GM18520 (cell line): Measurements from ENCODE around the gene OR5H14.
"Not testable (repeated sequence)": the region's sequence is repeated elsewhere in the genome, so short reads cannot be mapped to it uniquely, and the experiment has no call there.

Source experiments
- ATAC-seq: cut with Tn5 transposase; IDR thresholded peaks from one replicate; pipeline ENCODE4 v1.9.1; 2021; ENCODE audit not compliant: unreplicated experiment

OR5H14 gene

GRCh38 chr3:98147179-98147578 is at the start of gene OR5H14:
OR5H14 (plus strand) TSS chr3:98147479; CDS start chr3:98149386, 1,907 bp downstream.
- no peak for ATAC-seq

DNA sequence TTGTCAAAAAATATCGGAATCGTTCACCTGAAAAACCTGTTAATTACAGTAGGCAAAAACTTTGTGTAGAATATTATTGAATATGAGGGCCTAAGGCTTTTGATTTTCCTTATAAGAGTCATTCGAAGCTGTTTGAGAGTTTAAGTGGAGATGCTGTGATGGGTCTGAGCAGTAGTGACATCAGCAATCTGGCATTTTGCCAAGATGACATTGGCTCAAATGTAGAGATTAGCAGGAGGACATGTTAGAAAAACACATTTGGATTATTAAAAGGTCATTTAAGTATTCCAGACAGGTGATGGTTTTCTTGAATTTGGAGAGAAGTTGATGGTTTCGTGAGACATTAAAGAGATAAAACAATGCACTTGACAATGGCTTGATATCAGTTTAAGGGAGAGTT is 47.4 kb upstream of the OR5H14 start:
- ATAC-seq, result no peak

- ATAC-seq, result no peak
Measured at GRCh38 chr3:98108162-98108561, 39.1 kb upstream of the OR5H14 start.

- ATAC-seq, result no peak
Measured at GRCh38 chr3:98109807-98110549, 37.3 kb upstream of the OR5H14 start.

DNA sequence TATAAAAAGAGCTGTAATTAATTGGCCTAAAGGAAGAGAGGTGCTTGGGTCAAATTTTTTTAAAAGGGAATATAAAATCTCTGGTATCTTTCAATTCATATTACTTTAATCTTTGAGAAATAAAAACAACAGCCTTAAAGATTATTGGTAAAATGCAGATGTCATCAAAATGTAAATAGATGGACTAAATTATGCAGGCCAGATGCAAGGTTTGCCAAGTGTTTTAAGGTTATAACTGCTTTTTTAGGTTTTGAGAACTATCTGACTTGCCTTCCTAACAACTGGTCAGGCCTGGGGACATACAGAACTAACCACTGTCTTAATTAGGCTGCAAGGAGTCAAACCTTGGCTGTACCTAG is 36.8 kb upstream of the OR5H14 start:
- ATAC-seq, result no peak

- ATAC-seq, result no peak
Measured at GRCh38 chr3:98114264-98114663, 33.0 kb upstream of the OR5H14 start.

DNA sequence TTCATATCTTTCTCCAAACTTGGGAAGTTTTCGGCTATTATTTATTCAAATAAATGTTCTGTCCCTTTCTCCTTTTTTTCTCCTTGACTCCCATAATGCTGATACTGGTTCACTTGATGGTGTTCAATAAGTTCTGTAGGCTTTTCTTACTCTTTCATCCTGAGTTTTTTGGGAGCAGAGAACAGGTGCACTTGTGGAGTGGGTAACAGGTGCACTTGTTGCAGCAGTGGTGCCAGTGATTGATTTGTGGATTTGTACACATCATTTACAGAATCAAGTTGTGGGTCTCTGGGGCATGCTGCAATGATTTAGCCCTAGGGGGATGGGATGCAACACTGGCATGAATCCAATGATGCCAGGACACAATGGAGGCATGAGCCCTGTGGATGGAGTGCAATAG is 31.6 kb upstream of the OR5H14 start:
- no peak for ATAC-seq

DNA sequence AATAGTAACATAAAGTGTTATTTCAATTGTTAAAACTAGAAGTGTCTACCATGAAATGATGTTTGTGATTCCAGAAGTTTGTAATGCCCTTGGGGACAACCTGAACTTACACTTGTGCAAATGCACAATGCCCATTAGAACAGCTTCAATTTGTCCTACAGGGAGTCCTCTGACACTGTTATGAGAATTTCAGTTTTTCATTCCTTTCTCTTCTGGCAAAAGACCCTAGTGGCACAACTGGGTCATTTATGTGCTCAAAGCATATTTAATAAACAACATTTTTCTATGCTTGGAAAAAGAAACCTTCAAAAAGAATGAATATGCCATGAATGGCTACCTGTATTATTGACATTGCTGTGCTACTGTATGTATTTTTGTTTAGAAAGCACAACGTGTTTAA is 16.9 kb upstream of the OR5H14 start, which contains the start of gene OR5H1:
OR5H1 (plus strand) TSS at position 301 of the 400 bp plus-strand sequence. CDS start 1,977 bp downstream, outside the sequence.
- no peak for ATAC-seq

- ATAC-seq, result no peak
Measured at GRCh38 chr3:98136631-98137030, 10.6 kb upstream of the OR5H14 start.

- ATAC-seq, result not testable (repeated sequence)
Measured at GRCh38 chr3:98137826-98138557, 9.3 kb upstream of the OR5H14 start.

- no peak for ATAC-seq
Measured at GRCh38 chr3:98140531-98140930, 6.7 kb upstream of the OR5H14 start.

DNA sequence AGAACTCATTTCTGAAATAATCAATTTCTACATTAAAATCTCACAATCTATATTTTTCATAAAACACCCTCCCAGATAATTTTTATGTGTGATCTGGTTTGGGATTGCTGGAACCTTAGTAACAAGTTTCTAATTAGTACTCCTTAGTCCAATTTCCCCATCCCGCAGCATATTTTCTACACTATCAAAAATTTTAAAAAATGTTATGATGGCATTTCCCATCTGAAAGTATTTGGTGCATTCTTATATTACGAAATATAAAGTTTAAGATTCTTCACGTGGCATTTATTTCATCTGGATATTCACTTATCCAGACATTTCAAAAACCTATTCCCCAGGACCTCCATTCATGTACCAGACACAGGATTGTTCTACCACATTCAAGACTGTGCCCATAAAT is 1.5 kb downstream of the OR5H14 start:
- ATAC-seq, result no peak

- not testable (repeated sequence) for ATAC-seq
Measured at GRCh38 chr3:98149456-98149855, 2.2 kb downstream of the OR5H14 start.

GRCh38 chr3:98151241-98151640 is 4.0 kb downstream of the OR5H14 start:
- no peak for ATAC-seq

DNA sequence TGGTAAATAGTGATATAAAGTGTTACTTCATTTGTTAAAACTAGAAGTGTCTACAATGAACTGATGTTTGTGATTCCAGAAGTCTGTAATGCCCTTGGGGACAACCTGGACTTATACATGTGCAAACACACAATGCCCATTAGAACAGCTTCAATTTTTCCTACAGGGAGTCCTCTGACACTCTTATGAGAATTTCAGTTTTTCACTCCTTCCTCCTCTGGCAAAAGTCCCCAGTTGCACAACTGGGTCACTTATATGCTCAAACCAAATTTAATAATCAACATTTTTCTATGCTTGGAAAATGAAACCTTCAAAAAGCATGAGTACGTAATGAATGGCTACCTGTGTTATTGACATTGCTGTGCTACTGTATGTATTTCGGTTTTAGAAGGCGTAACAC is 19.1 kb downstream of the OR5H14 start, which contains the start of gene OR5H15:
OR5H15 (plus strand) TSS at position 301 of the 400 bp plus-strand sequence. CDS start 2,004 bp downstream, outside the sequence.
- no peak for ATAC-seq

- ATAC-seq, result no peak
Measured at GRCh38 chr3:98171071-98171470, 23.8 kb downstream of the OR5H14 start.

- ATAC-seq, result no peak
Measured at GRCh38 chr3:98172621-98173020, 25.3 kb downstream of the OR5H14 start.

GRCh38 chr3:98180319-98180890 is 33.1 kb downstream of the OR5H14 start:
- no peak for ATAC-seq

DNA sequence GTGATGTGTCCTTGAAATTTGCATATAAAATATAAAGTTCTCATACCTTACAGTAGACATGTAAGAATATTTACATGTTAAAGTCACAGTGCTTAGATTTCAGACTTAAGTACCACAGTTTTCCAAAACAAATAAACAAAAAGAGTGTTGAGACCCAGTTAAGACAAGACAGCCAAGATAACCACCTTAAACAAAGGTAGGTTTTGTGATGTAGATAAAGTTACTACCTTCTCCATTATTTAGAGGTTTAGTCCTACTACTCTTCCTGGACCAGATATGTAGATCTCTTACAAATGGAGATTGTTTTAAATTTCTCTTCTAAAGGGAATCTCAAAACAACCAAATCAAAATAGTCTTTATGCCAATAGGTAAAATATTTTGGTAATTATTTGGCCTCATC is 34.9 kb downstream of the OR5H14 start:
- no peak for ATAC-seq

DNA sequence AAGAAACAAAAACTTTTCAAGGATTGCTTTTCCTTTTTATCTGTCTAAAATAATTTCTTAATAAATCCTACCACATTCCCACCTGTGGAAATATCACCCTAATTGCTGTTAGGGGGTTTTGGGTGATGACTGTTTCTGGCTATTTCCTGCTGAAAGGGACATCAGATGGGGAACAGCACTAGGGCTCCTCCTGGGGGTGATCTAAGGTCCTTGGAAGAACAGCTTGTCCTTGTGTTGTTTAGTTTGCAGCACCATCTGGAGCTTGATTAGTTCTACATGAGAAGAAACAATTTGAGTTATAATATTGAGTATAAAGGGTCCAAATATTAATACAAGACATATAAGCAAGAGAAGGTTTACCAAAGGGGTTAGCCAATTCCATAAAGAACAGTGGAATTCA is 37.9 kb downstream of the OR5H14 start:
- ATAC-seq, result no peak

- ATAC-seq, result no peak
Measured at GRCh38 chr3:98188545-98188944, 41.3 kb downstream of the OR5H14 start.

- not testable (repeated sequence) for ATAC-seq
Measured at GRCh38 chr3:98190911-98191310, 43.6 kb downstream of the OR5H14 start.
